Stimulated activated CD8-positive, alpha-beta memory T cell treated with anti-CD3 and anti-CD28 coated beads, Interleukin-4, amount 100 ng/mL, for 24 hours (primary cell): ENCODE results near the gene OVOL2.
"Not testable (repeated sequence)": the region's sequence is repeated elsewhere in the genome, so short reads cannot be mapped to it uniquely, and the experiment has no call there.

Source experiments
- DNase-seq: peaks from one replicate; pipeline ENCODE4 v3.0.0-alpha.2; 2020; ENCODE audit warnings: low read depth

Gene OVOL2

DNA sequence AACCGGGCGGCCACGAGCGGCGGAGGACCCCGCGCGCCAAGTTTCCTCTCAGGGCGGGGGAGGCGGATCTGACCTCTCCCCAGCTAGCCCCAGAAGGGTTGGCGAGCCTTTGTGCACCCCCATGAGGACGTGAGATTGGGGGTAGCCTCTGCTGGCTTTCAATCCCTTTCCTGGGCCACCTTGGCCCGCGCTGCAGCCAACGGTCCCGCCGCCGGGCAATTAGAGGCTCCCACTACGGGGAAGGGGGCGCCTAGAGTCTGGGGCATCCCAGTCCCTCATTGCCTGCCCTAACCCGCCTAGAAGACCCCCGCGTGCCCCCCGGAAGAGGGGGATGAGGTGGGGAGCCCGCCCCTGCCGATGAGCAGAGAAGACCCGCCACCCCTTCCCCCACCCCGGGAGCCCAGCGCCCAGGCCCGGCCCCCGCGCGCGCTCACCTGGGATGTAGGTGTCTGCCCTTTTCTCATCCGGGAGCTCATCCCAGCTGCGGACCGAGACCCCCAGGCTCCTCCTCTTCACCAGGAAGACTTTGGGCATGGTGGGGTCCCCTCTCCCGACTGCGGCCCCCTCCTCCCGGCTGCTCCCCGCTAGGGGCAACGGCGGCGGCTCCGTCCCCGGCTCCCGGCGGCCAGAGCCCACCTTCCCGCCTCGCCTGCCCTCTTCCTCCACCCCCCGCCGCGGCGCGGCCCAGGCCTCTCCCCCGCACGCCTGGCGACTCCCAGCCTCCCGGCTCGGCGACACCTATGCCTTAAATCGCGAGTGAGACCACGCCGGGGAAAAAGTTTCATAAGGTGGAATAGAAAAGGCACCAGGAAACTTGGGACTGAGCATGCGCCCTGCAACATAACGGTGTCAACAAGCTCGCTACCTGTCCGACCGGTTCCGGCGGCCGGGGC, at the start of gene OVOL2:
Gene OVOL2 (minus strand): TSS at position 816 of the 893 bp plus-strand sequence. CDS start 282 bp downstream, at position 534.
- DNase-seq: no peak

GRCh38 chr20:18103497-18103896, 45.8 kb upstream of the OVOL2 start:
- DNase-seq: no peak

DNA sequence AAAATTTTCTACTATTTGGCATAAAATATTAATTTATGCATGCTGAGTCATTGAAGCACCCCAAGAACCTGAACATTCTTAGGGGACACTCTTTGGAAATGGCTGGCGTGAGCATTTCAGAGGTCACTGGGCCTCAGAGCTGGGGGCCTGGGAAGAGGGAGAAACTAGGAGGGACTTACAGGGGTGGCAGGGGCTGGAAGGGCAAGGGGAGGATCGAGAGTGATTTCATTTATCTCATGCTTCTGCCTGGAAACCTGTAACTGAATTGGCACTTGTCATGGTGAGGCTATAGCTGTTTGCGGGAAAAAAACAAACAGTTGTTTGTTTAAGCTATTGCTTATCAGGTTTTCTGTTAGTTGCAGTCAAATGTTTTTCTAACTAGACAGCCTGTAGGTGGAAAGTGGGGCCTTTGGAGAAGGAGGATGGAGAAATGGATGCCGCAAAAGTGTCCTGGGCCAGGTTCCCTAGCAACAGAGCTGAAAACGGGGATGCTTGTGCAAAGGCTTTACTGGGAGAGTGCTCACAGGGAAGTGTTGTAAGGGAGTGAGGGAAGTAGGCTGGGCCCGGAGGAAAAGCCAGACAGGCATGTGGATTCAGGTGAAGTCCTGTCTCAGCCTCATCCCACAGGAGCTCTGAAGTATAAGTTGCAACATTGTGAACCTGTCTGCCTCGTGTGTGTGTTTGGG, 43.6 kb upstream of the OVOL2 start:
- DNase-seq: no peak

DNA sequence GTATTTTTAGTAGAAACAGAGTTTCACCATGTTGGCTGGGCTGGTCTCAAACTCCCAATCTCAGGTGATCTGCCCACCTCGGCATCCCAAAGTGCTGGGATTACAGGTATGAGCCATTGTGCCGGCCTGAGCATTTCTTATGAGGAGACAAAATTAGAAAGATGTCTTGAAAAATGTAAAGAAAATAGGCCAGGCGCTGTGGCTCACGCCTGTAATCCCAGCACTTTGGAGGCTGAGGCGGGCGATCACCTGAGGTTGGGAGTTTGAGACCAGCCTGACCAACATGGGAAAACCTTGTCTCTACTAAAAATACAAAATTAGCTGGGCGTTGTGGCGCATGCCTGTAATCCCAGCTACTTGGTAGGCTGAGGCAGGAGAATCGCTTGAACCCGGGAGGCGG, 42.9 kb upstream of the OVOL2 start:
- not testable (repeated sequence) for DNase-seq

DNA sequence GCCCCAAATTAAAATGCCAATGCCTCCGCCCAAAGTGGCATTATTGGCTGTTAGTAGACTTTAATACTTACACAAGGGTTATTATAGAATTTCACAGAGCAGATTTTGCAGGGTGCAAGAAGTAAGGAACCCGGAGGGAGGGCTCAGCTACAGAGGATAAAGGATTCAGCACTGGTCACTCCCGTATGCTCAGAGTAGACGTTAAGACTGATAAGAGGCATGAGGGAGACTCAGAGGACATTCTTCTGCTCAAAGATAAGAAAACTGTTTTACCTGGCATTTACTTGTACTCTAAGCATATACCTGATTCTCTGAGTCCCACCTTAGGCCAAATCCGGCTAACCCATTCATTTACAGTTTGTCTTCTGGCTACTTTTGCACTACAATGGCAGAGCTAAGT, 36.5 kb upstream of the OVOL2 start:
- DNase-seq: no peak

- DNase-seq: no peak
Measured at GRCh38 chr20:18093388-18093787, 35.7 kb upstream of the OVOL2 start.

GRCh38 chr20:18092890-18093289, 35.2 kb upstream of the OVOL2 start:
- no peak for DNase-seq

- no peak for DNase-seq
Measured at GRCh38 chr20:18091623-18092022, 33.9 kb upstream of the OVOL2 start.

DNA sequence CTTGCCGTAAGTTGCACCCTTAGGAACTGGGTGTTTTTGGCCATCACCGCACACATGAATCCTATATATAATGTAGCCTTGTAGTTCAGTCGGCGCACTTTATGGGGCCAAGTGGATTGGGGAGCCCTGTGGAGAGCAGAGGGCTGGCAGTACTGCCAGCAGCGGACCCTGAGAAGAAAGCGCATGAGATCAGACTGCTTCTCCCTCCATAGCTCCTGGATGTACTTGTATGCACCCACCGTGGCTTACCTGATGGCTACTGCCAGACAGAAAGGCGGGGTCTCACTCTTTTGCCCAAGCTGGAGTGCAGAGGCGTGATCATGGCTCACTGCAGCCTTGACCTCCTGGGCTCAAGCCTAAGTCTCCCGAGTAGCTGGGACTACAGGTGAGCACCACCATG, 32.8 kb upstream of the OVOL2 start:
- no peak for DNase-seq

DNA sequence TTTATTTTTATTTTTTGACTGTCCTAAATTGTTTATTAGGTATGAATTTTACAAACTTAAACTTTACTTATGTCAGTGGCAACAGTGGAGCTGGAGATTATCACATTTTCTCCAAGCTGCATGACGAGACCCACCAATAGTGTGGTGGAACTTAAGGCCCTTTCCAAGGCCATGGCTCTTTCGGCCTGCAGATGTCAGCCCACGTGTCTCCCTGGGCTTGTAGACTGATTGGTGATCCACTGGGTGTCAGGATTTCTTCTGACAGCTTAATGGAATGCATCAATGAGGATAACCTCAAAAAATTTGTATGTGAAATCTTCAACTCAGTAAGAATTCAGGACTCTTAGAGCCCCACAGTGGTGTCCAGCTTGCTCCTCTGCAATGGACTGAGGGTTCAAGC, 32.3 kb upstream of the OVOL2 start:
- no peak for DNase-seq

- not testable (repeated sequence) for DNase-seq
Measured at GRCh38 chr20:18088841-18089240, 31.1 kb upstream of the OVOL2 start.

DNA sequence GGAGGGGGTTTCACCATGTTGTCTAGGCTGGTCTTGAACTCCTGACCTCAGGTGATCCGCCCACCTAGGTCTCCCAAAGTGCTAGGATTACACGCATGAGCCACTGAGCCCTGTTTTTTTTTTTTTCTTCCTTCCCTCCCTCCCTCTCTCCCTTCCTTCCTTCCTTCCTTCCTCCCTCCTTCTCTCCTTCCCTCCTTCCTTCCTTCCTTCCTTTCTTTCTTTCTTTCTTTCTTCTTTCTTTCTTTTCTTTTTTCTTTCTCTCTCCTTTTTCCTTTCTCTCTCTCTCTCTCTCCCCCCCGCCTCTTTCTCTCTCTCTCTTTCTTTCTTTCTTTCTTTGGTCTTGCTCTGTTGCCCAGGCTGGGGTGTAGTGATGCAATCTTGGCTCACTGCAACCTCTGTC, 30.6 kb upstream of the OVOL2 start:
- not testable (repeated sequence) for DNase-seq

GRCh38 chr20:18087054-18087453, 29.3 kb upstream of the OVOL2 start:
- DNase-seq: no peak

DNA sequence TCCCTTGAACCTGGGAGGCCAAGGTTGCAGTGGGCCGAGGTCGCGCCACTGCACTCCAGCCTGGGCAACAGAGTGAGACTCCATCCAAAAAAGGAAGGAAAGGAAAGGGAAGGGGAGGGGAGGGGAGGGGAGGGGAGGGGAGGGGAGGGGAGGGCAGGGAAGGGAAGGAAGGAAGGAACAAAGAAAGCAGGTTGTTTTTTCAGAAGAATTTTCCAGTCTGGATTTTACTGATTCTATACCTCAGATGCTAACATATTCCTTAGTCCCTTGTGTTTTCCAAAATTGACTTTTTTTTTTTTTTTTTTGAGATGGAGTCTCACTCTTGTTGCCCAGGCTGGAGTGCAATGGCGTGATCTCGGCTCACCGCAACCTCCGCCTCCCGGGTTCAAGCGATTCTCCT, 23.1 kb upstream of the OVOL2 start:
- not testable (repeated sequence) for DNase-seq

DNA sequence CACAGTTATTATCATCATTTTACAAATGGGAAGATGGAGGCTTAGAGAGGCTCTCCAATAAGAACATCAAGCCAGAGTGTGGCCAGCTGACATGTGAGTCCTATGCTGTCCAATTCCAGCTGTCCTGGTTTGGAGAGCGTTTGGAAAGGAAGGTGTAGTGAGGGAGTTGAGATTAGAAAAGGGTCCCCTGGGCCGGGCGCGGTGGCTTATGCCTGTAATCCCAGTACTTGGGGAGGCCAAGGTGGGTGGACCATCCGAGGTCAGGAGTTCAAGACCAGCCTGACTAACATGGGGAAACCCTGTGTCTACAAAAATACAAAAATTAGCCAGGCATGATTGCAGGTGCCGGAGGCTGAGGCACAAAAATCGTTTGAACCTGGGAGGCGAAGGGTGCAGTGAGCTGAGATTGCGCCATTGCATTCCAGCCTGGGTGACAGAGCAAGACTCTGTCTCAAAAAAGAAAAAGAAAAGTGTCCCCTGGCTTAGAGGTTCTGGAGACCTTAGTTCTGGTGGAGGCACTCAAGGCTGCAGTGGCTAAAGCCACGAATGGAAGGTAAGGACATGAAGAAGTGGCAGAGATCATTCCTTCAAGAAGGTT, 22.1 kb upstream of the OVOL2 start:
- DNase-seq: no peak

GRCh38 chr20:18077157-18077556, 19.4 kb upstream of the OVOL2 start:
- DNase-seq: no peak

GRCh38 chr20:18072532-18072931, 14.8 kb upstream of the OVOL2 start:
- DNase-seq: no peak

- DNase-seq: no peak
Measured at GRCh38 chr20:18066421-18067333, 9.0 kb upstream of the OVOL2 start.

DNA sequence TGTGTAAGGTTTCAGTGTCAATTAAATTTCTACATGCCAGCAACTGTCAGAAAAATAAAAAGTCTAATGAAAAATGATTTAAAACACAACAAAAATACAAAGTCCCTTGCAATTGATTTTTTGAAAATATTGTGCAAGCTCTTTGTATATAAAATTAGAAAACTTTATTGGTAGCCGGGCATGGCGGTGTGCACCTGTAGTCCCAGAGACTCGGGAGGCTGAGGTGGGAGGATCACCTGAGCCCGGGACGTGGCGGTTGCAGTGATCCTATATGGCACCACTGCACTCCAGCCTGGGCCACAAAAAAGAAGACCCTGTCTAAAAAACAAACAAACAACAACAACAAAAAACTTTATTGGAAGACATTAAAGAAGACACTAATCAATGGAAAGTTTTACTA, 6.0 kb upstream of the OVOL2 start:
- no peak for DNase-seq

DNA sequence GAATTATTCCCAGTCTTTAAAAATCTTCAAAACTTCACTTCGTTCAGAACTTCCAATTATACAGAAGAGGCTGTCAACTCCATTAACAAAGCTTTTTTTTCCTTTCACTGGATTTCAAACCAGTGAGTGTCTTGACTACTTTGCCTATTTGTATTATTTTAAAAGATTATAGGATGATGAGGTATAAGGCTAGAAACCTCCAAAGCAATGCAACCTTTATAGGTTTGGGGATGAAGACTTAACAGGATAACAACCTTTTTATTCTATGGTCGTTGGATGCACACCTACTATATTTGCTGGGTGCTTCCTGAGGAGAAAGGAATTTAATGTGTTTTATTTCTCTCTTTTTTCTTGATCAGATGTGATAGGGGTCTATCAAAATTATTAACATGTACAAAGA, 1.9 kb upstream of the OVOL2 start:
- no peak for DNase-seq

DNA sequence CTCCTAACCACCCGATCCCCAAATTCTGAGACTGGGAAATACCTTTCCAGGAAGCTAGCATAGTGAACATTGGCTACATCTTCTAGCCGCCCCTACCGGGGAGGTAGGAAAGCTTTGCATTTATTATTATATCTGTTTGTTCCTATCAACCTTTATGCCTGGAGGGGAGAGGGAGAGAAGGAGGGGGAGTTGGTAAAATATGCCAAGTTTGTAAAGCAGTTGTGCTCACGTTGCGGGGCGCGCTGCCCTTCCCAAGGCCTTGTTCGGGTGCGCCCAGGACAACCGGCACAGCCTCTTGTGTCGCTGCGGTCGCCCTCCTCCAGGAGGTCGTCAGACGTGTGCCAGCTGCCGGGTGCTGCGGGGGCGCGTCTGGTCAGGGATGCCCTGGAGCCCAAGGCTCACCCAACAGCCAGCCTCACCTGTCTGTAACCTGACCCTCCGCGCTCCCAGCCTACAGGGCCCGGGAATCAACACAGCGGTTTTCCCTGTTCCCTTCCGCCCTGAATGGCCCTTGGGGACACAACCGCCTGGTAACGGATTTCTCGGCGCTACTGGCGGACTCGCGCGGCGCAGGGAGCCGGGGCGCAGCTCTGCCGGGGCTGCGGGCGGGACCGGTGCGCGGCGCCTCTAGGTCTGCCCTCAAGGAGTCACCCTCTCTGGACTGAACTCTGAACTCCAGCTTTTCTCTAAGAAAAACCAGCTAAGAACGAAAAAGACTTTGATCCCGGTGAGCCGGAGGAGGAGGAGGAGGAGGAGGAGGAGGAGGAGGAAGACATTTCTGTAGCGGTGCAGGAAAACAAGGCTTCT, 1.1 kb upstream of the OVOL2 start:
- no peak for DNase-seq
